C4-2B (cell line): ENCODE results near the gene SOCS4.

ENCODE experiments used
- CTCF ChIP-seq: fragments of 450-650 bp; conservative IDR thresholded peaks from 2 replicates; pipeline ENCODE4 v1.5.1; 2017; ENCODE audit warnings: mild to moderate bottlenecking
- ZFX ChIP-seq: fragments of 450-650 bp; IDR thresholded peaks from 2 replicates; pipeline ENCODE4 v1.6.1; 2017

- no peak for TF ChIP-seq ZFX
- no peak for TF ChIP-seq CTCF
Observed at GRCh38 chr14:55075628-55076175, 48.7 kb downstream of the SOCS4 start.
